Activated T-cell treated with anti-CD3 and anti-CD28 coated beads, Interleukin-2, amount 50 U/mL, for 1 hour (primary cell): ENCODE data around the gene ZFAND3.
A peak's percentile ranks its signal among the peaks of the same experiment; 100 is the strongest.

ENCODE experiments used
- DNase-seq: peaks from one replicate; pipeline ENCODE4 v3.0.0-alpha.2; 2020

Gene ZFAND3

DNA sequence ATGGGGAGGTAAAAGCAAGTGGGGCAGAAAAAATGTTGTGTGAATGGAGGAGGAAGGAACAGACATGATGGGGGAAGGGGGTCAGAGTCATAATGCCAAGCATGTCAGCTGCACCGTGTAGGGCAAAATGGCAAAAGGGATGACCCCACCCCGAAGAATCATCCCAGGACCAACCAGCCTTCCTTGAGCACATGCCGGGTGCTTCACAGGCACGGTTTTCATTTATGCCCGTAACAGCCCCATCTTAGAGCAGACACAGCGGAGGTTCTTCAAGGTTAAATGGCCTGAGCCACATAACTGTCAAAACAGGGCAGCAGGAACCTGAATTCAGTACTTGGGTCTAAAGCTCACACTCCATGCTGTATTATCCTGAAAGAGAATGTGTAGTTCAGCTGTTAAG lies 322.2 kb downstream of the ZFAND3 start:
- no peak for DNase-seq

GRCh38 chr6:38142178-38142902 lies 322.8 kb downstream of the ZFAND3 start:
- DNase-seq = no peak

DNA sequence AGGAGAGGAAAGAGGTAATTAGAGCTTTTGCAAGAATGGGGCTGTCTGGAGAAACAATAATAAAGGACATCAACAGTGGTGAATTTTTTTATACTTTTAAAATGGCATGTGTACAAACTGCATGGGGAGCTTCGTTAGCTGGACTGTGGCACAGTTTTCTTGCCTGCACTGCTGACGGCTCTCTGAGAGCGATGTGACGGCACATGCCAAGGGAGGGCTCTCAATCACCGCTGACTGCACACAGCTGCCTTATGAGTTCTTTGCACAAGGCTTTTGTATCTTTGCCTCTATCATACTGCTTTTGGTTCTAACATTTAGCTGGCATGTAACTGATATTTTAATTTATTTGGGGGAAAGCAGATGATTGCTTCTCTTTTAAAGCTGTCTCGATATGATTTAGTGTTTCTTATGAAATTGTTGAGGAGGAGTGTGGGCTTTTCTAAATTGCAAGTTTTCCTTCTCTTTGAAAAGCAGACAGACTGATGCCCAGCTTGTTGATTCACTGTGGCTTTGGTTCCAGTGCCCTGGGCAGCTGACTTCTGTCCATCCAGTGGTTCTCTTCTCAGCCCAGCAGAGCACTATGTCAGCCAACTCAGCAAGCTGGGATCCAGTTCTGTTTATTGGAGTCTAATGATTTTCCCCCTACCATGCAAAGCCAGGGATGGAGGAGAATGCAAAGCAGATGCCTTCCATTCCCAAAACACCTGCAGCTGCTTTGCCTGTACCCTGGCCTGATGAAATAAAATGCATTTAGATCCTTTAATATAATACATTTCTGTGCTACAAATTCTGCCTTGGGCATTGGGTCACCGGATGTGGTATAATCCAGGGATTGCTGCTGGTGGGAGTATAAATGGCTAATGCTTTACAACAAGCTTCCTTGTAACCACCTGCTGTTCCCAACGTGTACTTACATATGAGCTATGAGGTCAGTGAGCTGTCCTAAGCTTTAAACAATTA lies 323.9 kb downstream of the ZFAND3 start:
- no peak for DNase-seq

DNA sequence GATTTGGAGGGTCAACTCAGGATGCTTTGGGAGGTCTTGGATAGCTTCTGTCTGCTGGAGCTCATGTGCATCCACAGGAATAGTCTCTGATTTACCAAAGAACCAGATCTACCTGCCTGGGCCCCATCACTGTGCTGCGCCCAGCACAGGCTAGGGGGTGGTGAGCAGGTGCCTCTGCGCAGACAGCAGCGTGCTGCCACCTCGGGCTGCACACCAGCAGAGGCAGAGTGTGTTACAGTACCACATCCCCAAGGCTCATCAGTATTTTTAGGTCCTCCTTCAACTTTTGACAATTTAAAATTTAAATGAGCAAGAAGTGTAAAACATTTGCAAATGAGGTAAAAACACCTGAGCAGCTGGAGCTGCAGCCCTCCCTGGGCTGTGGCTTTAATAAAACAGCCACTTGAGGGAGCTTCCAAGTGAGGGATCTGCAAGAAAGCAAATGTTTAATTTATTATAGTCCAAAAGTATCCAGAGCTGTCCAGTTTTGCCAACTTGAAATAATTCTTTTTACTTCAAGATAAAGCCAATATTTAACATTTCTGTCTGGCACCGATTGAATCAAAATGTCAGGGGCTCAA lies 324.9 kb downstream of the ZFAND3 start:
- DNase-seq = no peak

DNA sequence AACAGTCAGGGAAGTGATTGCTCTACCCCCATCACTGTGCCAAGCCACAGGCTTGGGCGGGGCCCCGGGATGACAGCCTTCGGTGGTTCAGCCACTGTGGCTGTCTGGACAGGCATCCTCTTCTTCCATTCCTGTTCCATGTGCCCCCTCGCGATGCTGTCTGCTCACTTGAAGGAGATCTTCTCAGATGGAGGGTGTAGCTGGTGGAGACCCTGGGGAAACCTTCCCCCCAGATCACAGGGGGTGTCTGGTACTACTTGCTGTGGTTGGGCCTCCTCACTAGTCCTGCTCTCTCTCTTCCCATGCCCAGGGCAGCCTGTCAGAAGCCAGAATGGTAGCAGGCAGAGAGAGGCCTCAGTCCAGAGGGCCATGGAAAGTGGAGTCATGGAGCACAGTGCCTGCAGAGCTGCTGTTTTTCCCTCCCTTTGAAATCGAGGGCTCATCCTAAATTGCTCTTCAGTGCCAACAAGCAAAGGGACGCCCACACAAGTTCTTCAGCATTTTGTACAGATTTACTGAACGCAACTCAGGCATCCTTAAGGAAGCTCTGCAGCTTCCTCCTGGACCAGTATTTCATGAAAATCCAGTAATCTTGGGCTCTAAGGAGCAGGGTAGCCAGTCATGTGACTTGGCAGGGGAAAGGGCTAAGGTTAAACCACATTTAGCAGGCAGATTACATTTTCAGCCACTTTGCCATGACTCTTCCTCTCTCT lies 326.6 kb downstream of the ZFAND3 start:
- DNase-seq = no peak

GRCh38 chr6:38146734-38147027 lies 327.2 kb downstream of the ZFAND3 start:
- DNase-seq = no peak

- no peak for DNase-seq
Observed at GRCh38 chr6:38148606-38149005, 329.1 kb downstream of the ZFAND3 start.

- DNase-seq = no peak
Observed at GRCh38 chr6:38149531-38149930, 330.0 kb downstream of the ZFAND3 start.

DNA sequence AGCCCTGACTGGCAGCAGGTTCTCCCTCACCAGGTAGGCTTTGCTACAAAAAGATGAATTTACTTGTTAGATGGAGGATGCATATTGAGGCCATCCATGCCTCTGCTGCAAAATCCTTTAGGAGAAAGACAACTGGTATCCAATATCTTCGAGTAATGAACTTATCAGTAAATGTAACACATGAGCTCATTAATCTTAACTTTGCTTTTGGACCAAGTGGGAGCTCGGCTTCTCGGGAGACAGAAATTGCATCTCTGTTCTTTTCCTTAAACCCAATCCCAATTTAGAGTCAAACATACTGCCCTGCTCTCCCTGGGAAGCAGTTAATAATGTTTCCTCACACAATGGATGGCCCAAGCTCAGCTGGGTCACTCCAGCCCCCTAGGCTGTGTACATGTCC lies 330.5 kb downstream of the ZFAND3 start:
- DNase-seq = no peak

GRCh38 chr6:38150681-38151296 lies 331.3 kb downstream of the ZFAND3 start:
- DNase-seq = no peak

GRCh38 chr6:38151580-38152500 lies 332.3 kb downstream of the ZFAND3 start:
- no peak for DNase-seq

GRCh38 chr6:38152620-38153019 lies 333.1 kb downstream of the ZFAND3 start:
- no peak for DNase-seq

GRCh38 chr6:38153076-38153797 lies 333.7 kb downstream of the ZFAND3 start:
- peak; percentile 8 for DNase-seq

- peak; percentile 6 for DNase-seq
Observed at GRCh38 chr6:38153798-38154345, 334.3 kb downstream of the ZFAND3 start.

DNA sequence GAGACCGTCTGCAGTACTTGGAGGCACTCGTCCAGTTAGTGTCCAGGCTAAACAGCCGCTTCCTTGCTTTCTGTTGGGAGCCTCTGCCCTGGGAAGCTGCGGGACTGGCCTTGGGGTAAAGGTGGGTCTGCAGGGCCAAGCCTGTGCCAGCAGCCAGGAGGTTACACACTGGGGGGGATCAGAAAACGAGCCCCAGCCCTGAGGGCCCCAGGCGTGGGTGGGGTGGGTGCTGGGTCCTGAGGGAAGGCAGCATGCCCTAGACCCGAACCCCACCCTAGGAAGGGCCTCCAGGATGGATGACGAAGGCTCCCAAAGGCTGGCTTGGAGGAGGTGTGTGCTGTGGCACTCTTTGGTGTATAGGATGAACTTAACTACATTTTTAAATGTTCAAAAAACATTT lies 335.2 kb downstream of the ZFAND3 start:
- peak; percentile 12 for DNase-seq

DNA sequence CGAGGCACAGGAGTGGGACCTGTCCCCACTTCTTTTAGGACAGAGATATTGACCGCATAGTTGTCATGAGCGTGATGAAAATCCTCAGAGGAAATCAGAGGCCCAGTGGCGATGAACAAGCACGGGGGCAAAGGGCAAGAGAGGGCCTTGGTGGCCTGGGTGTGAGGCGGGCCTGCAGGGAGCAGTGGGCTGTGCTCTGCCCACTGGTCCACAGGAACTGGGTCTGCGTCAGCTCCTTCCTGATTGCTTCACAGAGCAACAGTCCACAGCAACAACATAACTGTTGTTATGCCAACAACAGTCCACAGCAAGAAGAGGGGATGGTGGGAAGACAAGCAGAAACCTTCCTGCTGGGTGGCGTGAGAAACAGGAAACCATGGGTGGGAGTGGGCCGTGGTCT lies 335.6 kb downstream of the ZFAND3 start:
- peak; percentile 4 for DNase-seq

GRCh38 chr6:38155621-38156204 lies 336.2 kb downstream of the ZFAND3 start:
- peak; percentile 2 for DNase-seq

GRCh38 chr6:38156818-38157565 lies 337.5 kb downstream of the ZFAND3 start:
- DNase-seq = no peak

DNA sequence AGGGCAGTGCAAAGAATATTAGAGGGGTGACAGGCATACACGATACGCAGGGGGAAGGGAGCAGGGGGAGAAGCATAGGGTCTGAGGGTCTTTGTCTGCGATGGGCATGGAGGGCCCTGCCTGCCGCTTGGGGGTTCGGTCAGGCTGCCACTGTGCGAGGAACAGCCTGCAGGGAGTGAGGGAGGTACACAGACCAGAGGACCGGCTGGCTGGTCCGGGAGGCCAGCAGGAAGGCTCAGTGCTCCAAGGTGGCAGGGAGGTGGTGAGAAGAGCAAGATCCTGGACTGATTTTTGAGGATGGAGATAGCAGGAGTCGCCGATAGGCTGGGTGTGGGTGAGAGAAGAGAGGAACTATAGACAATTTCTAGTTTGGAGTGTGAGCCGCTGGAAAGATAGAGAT lies 338.4 kb downstream of the ZFAND3 start:
- DNase-seq = no peak
